Calu3 (cell line): ENCODE measurements around the gene ZBTB20. TPM values are rescaled to one million over a fixed set of nuclear protein-coding genes. Genes with fewer than 3 reads are reported as not detected.

Experiments
- BruUV-seq: library from RNA; stranded (reverse); fragments of 400-500 nt; replicated peaks from 2 replicates; lab custom pipeline; 2021; lab: Mats Ljungman, UMichigan
- CTCF ChIA-PET: fragments of 300-600 bp; sonication (Branson Sonifier 250); formaldehyde crosslinking; loops from one replicate; lab custom pipeline; 2022; ENCODE audit warnings: antibody characterized with exemption; lab: Charles Lee
- DNase-seq: peaks from one replicate; pipeline ENCODE4 v3.0.0; 2022
- H3K27ac Mint-ChIP-seq: one replicate; pipeline ENCODE4 v1.8.0; 2022; ENCODE audit warnings: mixed read lengths; ENCODE audit not compliant: unreplicated experiment
- H3K27me3 Mint-ChIP-seq: one replicate; pipeline ENCODE4 v1.8.0; 2022; ENCODE audit warnings: mixed read lengths; ENCODE audit not compliant: unreplicated experiment
- H3K36me3 Mint-ChIP-seq: one replicate; pipeline ENCODE4 v1.8.0; 2022; ENCODE audit warnings: mild to moderate bottlenecking, moderate library complexity, mixed read lengths; ENCODE audit not compliant: insufficient read depth, unreplicated experiment
- H3K4me1 Mint-ChIP-seq: one replicate; pipeline ENCODE4 v1.8.0; 2022; ENCODE audit warnings: mild to moderate bottlenecking, low read depth, mixed read lengths; ENCODE audit not compliant: unreplicated experiment
- H3K4me3 Mint-ChIP-seq: one replicate; pipeline ENCODE4 v1.8.0; 2022; ENCODE audit warnings: mild to moderate bottlenecking, low read depth, moderate library complexity, mixed read lengths; ENCODE audit not compliant: unreplicated experiment
- H3K9me3 Mint-ChIP-seq: one replicate; pipeline ENCODE4 v1.8.0; 2022; ENCODE audit warnings: low read depth, mixed read lengths; ENCODE audit not compliant: unreplicated experiment
- CTCF ChIP-seq: fragments of 200-600 bp; IDR thresholded peaks from one replicate; pipeline ENCODE4 v1.8.0; 2022; ENCODE audit warnings: antibody characterized with exemption; ENCODE audit not compliant: unreplicated experiment
- intact Hi-C: fragments of 100-400 bp; cut with micrococcal nuclease; formaldehyde crosslinking; loops from one replicate; pipeline ENCODE4 v1.10.0; 2022; ENCODE audit not compliant: unreplicated experiment
- total RNA-seq: library from RNA; stranded (reverse); gene quantifications from 2 replicates; pipeline ENCODE4 v1.2.3, GENCODE V29; 2022

Gene ZBTB20
- total RNA-seq, 1 experiment from 2014 or later, result 24.1 TPM

DNA sequence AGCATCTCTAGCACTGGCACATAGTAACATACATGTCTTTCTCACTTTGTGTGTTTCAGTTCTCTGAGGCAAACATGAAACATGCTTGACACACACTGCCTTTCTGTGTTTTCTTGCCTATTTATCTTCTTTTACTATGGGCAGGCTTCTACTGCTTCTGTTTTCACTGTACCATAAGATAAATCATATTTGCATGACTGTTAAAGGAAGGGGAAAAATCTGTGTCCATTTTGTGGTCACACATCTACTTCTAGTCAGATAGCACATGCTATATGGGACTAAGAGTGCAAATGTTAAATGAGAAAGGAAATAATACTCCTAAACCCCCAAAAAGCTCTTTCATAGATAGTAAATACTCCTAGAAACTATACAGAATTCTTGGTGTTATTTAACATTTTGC, 386.4 kb downstream of the ZBTB20 start:
- Mint-ChIP-seq H3K36me3 (peaks cover 7% of the 10 kb centered on the region), H3K4me3 (no peak overlapping the region), H3K27ac (no peak overlapping the region), H3K4me1 (peaks cover 11% of the 10 kb centered on the region), H3K27me3 (no peaks in the 10 kb centered on the region), H3K9me3 (no peaks in the 10 kb centered on the region)
- intact Hi-C loops, result no loop called here
- TF ChIP-seq CTCF, result no peak
- no TSS peak for BruUV-seq
- DNase-seq, result no peak
- CTCF ChIA-PET, result no interaction called here

DNA sequence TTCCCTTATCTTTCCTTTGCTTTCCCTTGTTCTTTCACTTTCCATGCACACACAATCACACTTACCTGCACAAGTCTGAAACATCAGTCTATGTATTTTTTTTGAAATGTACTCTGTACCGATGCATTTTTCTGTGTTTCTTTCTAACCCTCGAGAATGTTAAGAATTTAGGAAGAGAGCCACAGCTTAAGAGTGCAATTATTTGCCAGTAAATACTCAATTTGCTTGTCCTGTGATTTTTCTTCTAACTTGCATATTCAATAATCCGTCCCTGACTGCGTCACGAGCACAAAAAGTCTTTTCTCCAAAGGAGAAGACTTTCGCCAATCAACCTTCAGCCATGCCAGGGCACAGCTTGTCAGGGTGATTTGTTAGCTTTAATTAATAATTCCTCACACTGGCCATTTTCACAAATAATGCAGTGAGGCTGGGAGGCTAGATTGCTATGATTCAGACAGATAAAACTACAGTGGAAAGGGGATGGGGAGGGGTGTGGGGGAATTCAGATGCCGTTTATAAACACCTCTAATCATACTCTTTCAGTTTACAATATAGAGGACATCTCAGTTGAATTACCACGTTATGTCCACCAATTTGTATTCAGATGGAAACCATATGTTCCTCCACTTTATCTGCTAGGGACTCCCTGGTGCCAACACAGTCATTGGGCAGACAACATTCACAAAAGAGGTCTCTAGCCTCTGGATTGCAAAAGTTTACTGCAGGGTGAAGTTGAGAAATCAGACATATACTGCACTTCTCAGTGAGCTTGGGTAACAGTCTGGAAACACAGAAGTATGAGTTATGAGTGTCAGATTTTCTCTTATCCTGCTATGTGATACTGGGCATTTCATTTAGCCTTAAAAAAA, 388.0 kb downstream of the ZBTB20 start:
- Mint-ChIP-seq H3K9me3 (no peaks in the 10 kb centered on the region), H3K4me1 (peaks cover 11% of the 10 kb centered on the region), H3K27ac (peak overlapping the region; percentile 62), H3K4me3 (peak overlapping the region; percentile 68), H3K36me3 (peaks cover 11% of the 10 kb centered on the region), H3K27me3 (no peaks in the 10 kb centered on the region)
- no peak for TF ChIP-seq CTCF
- CTCF ChIA-PET, result interaction anchor here (0.8 kb wide), 1 partner anchor 13 kb away, joined by 4 read pairs; no protein-coding TSS in a partner anchor
- BruUV-seq, result no TSS peak
- no peak for DNase-seq
- intact Hi-C loops, result no loop called here

GRCh38 chr3:114756506-114757279, 390.4 kb downstream of the ZBTB20 start:
- TF ChIP-seq CTCF, result no peak
- no peak for DNase-seq
- no peaks in the 10 kb centered on the region for H3K9me3 Mint-ChIP-seq
- BruUV-seq, result no TSS peak
- H3K36me3 Mint-ChIP-seq, result peaks cover 11% of the 10 kb centered on the region
- no peak overlapping the region for H3K27ac Mint-ChIP-seq
- intact Hi-C loops, result no loop called here
- H3K27me3 Mint-ChIP-seq, result no peaks in the 10 kb centered on the region
- no peak overlapping the region for H3K4me3 Mint-ChIP-seq
- H3K4me1 Mint-ChIP-seq, result peaks cover 11% of the 10 kb centered on the region
- CTCF ChIA-PET, result no interaction called here

GRCh38 chr3:114746502-114746901, 400.6 kb downstream of the ZBTB20 start:
- Mint-ChIP-seq H3K27ac (peak overlapping the region; percentile 79), H3K4me1 (peaks cover 37% of the 10 kb centered on the region), H3K27me3 (no peaks in the 10 kb centered on the region), H3K36me3 (no peaks in the 10 kb centered on the region), H3K4me3 (peak overlapping the region; percentile 62), H3K9me3 (no peaks in the 10 kb centered on the region)
- TF ChIP-seq CTCF, result no peak
- no TSS peak for BruUV-seq
- no peak for DNase-seq
- intact Hi-C loops, result no loop called here
- CTCF ChIA-PET, result interaction anchor here (1.0 to 1.4 kb wide), 2 partner anchors 12 to 19 kb away, joined by 3 to 4 read pairs; no protein-coding TSS in a partner anchor
